Measurements from ENCODE around the gene C17orf75.

DNA sequence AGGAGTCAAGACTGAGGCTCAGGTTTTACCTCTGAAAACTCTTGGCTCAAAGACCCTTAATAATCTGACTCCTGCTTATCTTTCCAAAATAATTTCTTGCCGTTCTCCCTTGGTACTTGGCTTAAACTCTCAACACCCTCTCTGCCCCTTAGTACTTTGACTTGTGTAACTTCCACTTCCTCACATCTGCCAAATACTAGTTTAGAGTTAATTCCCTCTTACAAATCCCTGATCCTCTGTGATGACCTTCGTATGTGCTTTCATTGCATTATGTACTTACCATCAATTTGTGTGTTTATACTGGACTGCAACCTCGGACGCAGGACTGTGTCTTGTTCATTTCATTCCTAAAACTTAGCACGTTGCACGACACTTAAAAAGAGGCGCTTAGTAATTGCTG is 43.1 kb upstream of the C17orf75 start:
- no peak for TF ChIP-seq CTCF (IDR thresholded peaks at IDR 0.05)
- TF ChIP-seq EP300 (IDR thresholded peaks at IDR 0.05): no peak
- TF ChIP-seq POLR2A (IDR thresholded peaks at IDR 0.05): no peak
